Subcutaneous abdominal adipose tissue (tissue), 5 donors: ENCODE measurements around the gene PTPN3.

Experiments
- H3K27ac ChIP-seq: one replicate; pipeline ENCODE4 v1.7.0; 2013; ENCODE audit warnings: low read depth, mild to moderate bottlenecking, inconsistent platforms, low read length, moderate library complexity
- H3K27me3 ChIP-seq, 5 donors: one replicate each; pipeline ENCODE4 v1.7.0; 2013; ENCODE audit warnings: low read length in 5 of 5, inconsistent platforms in 1 of 5; ENCODE audit not compliant: control insufficient read depth in 5 of 5, insufficient read depth in 4 of 5
- H3K36me3 ChIP-seq, 5 donors: one replicate each; pipeline ENCODE4 v1.7.0; 2013; ENCODE audit warnings: low read length in 5 of 5; ENCODE audit not compliant: control insufficient read depth in 5 of 5, insufficient read depth in 5 of 5
- H3K4me1 ChIP-seq, 5 donors: one replicate each; pipeline ENCODE4 v1.7.0; 2013; ENCODE audit warnings: low read length in 5 of 5, mild to moderate bottlenecking in 3 of 5, moderate library complexity in 1 of 5; ENCODE audit not compliant: control insufficient read depth in 5 of 5, insufficient read depth in 5 of 5
- H3K4me3 ChIP-seq, 5 donors: one replicate each; pipeline ENCODE4 v1.7.0; 2013; ENCODE audit warnings: low read length in 5 of 5, low read depth in 1 of 5
- H3K9ac ChIP-seq, 5 donors: one replicate each; pipeline ENCODE4 v1.7.0; 2013; ENCODE audit warnings: low read length in 5 of 5, mild to moderate bottlenecking in 4 of 5, moderate library complexity in 3 of 5
- H3K9me3 ChIP-seq, 5 donors: one replicate each; pipeline ENCODE4 v1.7.0; 2013; ENCODE audit warnings: low read length in 5 of 5; ENCODE audit not compliant: control insufficient read depth in 5 of 5
- donor health status: healthy.
- donor health status: healthy.
- donor health status: healthy.
- donor health status: healthy.
- donor health status: healthy.

PTPN3 gene

DNA sequence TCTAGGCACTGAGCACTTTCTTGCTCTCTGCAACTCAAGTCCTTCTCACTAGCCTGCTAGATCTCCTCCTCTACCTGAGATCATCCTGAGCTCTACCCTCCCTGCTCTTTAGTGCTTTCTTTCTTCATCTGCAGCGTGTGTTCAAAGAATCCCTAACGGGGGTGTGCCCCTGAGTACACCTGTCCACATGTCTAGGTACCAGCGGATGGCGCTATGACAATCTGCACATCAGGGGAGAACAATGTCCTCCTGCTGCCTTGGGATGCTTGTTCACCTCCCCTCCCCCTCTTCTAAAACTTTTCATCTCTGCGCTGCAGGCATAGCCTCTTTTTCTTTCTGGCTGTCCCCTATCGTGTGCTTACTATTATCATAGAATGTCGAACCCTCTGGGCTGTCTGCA is 42.7 kb downstream of the PTPN3 start:
- Histone ChIP-seq H3K36me3 (no peaks in the 10 kb centered on the region), H3K9ac (no peak overlapping the region), H3K4me1 (peaks cover 0 to 21% (median 12%) of the 10 kb centered on the region in 5 donors), H3K4me3 (no peak overlapping the region), H3K27me3 (peaks cover 0 to 7% (median 0%) of the 10 kb centered on the region in 5 donors), H3K27ac (no peak overlapping the region), H3K9me3 (no peaks in the 10 kb centered on the region)

DNA sequence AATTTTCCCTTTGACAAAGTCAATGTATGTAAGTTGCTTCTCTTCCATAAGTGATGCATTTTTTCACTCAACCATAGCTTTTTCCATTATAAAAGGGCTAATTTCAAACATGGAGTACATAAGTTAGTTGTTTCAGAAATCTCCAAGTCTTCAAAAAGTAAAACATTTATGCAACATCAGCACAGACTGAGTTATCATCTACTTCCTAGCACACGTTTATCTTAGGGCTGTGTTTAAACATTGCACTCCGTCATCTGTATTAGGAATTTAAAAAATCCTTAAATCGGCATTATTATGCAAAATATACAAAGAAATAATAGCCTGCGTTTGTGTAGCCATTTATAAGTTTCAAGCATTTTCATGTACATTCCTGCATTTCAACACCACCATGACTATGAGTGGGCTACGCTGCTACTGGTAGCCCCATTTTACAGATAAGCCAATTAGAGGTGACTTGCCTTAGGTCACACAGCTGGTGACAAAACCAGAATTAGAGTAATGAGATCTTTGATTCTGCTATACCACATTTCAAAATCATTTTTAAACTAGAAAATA is 43.4 kb downstream of the PTPN3 start:
- H3K27me3 ChIP-seq = peaks cover 0 to 7% (median 0%) of the 10 kb centered on the region in 5 donors
- no peak overlapping the region for H3K4me3 ChIP-seq
- peaks cover 0 to 21% (median 12%) of the 10 kb centered on the region in 5 donors for H3K4me1 ChIP-seq
- no peaks in the 10 kb centered on the region for H3K9me3 ChIP-seq
- no peak overlapping the region for H3K27ac ChIP-seq
- H3K36me3 ChIP-seq = no peaks in the 10 kb centered on the region
- no peak overlapping the region for H3K9ac ChIP-seq

DNA sequence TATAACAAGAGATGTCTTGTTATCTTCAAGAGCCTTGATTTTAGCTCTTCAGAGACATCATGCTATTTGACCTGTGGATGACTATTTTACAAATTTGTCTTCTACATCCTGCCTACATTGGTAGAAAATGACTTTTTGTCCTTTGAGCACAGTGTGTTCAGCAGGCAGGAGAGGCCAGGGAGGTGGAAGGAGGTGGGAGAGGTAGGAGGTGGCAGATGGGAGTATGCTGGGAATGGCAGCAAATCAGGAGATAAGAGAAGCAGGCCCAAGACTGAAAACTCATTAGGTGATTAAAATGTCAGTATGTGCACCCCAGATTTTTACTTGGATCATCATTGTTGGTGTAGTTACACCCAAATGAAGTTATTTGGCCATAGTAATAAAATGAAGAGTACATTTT is 44.1 kb downstream of the PTPN3 start:
- no peak overlapping the region for H3K27ac ChIP-seq
- H3K27me3 ChIP-seq = peaks cover 0 to 7% (median 0%) of the 10 kb centered on the region in 5 donors
- H3K4me3 ChIP-seq = no peak overlapping the region
- H3K4me1 ChIP-seq = peaks cover 0 to 21% (median 12%) of the 10 kb centered on the region in 5 donors
- no peaks in the 10 kb centered on the region for H3K9me3 ChIP-seq
- peaks cover 0 to 3% (median 0%) of the 10 kb centered on the region in 5 donors for H3K36me3 ChIP-seq
- H3K9ac ChIP-seq = no peak overlapping the region

DNA sequence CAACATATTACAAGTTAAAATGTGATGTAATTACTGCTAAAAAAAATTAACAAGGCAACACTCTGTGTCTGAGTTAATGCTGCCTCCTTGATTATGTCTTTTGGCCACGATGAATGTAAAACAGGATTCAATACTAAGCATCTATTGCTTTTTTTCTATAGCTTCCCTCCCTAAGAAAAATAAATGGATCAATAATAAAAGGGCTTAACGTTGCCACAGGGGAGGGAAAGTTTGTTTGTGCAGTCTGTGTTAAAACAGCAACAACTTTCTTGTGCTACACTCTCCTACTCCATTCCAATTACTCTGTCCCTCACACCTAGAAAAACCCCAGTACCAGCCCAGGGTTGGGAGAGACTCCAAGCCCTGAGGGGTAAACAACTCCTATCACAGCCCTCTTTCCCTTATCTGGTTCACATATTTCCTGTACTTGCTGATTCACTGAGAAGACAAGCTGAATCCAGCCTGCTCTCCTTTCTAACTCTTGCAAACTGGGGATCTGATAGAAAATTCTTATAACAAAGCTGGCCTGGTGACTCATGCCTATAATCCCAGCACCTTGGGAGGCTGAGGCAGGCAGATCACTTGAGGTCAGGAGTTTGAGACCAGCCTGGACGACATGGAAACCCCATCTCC is 44.8 kb downstream of the PTPN3 start:
- Histone ChIP-seq H3K4me3 (no peak overlapping the region), H3K9me3 (no peaks in the 10 kb centered on the region), H3K4me1 (peaks cover 0 to 21% (median 12%) of the 10 kb centered on the region in 5 donors), H3K27ac (peak overlapping the region; percentile 31), H3K9ac (peak overlapping the region in 1 of 5 donors; percentile 31), H3K36me3 (peaks cover 0 to 3% (median 0%) of the 10 kb centered on the region in 5 donors), H3K27me3 (peaks cover 0 to 7% (median 0%) of the 10 kb centered on the region in 5 donors)

DNA sequence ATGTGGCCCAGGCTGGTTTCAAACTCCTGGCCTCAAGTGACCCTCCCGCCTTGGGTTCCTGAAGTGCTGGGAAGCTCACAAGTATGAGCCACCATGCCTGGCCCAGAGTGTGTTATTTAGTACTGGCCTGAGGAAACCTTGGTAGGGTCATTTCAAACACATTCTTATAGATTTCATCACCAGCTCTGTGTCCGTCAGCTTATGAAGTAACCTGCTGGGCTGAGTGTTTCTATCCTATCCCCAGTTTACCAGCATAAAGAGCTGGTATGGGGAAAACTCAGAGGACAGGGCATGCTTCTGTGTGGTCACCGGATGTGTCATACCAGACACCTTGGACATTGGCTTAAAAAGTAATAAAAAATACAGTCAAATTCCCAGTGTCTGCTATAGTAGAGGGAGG is 45.3 kb downstream of the PTPN3 start:
- Histone ChIP-seq H3K36me3 (peaks cover 0 to 3% (median 0%) of the 10 kb centered on the region in 5 donors), H3K27me3 (peaks cover 0 to 7% (median 0%) of the 10 kb centered on the region in 5 donors), H3K27ac (peak overlapping the region; percentile 34), H3K9me3 (no peaks in the 10 kb centered on the region), H3K9ac (peak overlapping the region in 1 of 5 donors; percentile 31), H3K4me1 (peaks cover 0 to 21% (median 12%) of the 10 kb centered on the region in 5 donors), H3K4me3 (no peak overlapping the region)

DNA sequence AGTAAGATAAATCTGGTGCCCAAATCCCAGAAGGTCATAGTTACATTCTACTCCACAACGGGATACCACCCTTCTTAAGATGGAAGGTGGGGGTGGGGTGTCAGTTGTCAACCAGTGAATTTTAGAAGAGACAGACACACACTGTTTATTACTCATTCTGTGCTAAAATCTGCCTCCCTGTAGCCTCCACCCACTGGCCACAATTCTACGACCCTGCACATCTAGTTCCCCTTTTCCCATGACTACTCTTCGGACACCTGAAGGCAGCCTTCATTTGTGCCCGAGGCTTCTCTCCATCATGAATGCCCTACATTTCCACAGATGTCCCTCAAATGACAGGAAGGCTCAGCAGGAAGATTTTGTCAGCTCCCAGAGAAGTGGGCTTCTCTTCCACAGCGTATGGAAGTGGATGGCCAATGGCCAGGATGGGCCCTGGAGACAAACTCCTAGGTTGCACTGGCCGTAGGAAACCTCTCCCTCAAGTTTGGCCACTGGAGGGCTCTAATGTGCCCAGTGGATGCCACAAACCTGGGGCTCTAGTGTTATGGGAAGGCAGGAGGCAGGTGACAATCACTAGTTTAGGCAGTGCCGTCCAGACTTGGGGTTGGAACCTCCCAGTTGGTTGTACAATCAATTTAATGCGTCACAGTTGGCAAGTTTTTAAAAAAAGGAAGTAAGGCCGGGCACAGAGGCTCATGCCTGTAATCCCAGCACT is 46.6 kb downstream of the PTPN3 start:
- Histone ChIP-seq H3K27me3 (peaks cover 0 to 7% (median 0%) of the 10 kb centered on the region in 5 donors), H3K9ac (no peak overlapping the region), H3K27ac (no peak overlapping the region), H3K36me3 (peaks cover 0 to 3% (median 0%) of the 10 kb centered on the region in 5 donors), H3K4me1 (peaks cover 0 to 12% (median 6%) of the 10 kb centered on the region in 5 donors), H3K4me3 (no peak overlapping the region), H3K9me3 (no peaks in the 10 kb centered on the region)

DNA sequence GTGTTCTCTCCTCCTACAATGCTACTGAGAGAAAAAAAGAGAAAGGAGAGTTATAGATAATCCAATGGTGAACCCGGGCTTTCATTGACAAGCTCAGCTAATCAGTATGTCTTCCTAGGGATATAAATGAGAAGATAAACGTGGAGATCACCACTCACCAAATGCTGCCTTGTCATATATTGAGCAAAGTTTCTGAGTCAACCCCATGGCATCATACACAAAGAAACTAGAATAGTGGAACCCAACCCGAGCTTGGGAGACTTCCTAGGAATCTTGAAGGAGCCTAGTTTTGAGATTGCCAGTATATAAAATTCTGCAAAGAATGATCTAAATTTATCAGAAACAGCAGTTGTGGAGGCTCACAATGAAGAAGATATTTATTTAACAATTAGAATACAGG is 47.8 kb downstream of the PTPN3 start:
- Histone ChIP-seq H3K27me3 (peaks cover 0 to 1% (median 0%) of the 10 kb centered on the region in 5 donors), H3K9ac (no peak overlapping the region), H3K9me3 (no peaks in the 10 kb centered on the region), H3K4me3 (no peak overlapping the region), H3K36me3 (peaks cover 0 to 5% (median 0%) of the 10 kb centered on the region in 5 donors), H3K4me1 (peaks cover 0 to 12% (median 5%) of the 10 kb centered on the region in 5 donors), H3K27ac (no peak overlapping the region)

DNA sequence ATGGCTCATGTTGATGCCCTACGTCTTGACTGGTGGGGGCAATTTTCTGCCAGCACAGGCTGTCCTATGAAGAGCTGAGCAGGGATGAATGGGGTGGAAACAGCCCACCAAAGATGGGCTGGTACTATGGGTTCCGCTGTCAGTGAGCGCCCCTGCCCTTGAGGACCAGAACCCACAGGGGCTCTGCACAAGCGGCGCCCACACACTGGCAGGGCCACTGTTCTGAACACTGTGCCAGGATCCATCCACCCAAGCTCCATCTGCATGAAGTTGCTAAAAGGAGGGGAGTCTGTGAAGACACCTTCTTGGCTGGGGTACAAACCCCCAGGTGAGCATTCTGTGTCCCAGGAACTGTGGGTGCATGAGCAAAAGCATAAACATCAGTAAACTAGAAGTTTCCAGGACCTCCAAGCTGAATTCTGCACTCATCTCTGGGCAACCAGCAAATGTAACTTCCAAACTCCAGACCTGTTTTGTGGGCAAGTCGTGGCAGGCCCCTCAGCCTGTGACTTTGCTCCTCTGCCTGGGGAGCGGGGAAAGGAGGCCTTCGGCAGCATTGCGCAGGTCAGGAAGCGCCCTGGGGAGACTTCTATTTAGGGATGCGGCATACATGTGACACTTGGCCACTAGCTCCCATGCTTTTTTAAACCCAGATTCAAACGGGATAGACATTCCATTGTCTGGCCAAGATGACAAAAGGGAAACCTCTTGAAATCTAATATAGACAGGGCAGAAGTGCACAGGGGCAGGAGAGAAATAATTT is 48.9 kb downstream of the PTPN3 start:
- H3K27me3 ChIP-seq = no peaks in the 10 kb centered on the region
- H3K9ac ChIP-seq = no peak overlapping the region
- no peak overlapping the region for H3K27ac ChIP-seq

DNA sequence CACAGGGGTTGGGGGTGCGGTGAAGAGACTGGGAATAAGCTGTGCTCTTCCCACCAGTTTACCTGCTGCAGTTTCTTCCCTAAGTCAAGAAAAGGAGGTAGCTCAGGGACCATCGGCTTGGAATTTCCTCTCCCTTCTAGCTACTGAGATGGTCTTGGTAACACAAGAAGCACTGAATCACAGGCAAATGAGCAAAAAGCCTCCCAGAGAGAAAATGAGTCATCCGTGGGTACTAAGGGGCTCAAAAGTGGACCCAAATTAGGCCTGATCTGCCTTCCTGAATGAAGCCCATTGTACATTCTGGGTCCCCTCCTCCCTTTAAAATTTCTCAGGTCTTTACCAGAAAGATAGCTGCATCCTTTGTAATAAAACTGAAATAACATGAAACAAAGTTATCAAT is 49.9 kb downstream of the PTPN3 start:
- H3K4me1 ChIP-seq = peaks cover 0 to 9% (median 2%) of the 10 kb centered on the region in 5 donors
- H3K4me3 ChIP-seq = no peak overlapping the region
- H3K27me3 ChIP-seq = no peaks in the 10 kb centered on the region
- H3K36me3 ChIP-seq = peaks cover 0 to 13% (median 0%) of the 10 kb centered on the region in 5 donors
- no peak overlapping the region for H3K9ac ChIP-seq
- H3K9me3 ChIP-seq = no peaks in the 10 kb centered on the region
- no peak overlapping the region for H3K27ac ChIP-seq

More for the DNA sequence above, 48.9 kb downstream of the PTPN3 start:
- peaks cover 0 to 7% (median 0%) of the 10 kb centered on the region in 5 donors for H3K36me3 ChIP-seq
- no peaks in the 10 kb centered on the region for H3K9me3 ChIP-seq
- H3K4me3 ChIP-seq = no peak overlapping the region
- peaks cover 0 to 12% (median 5%) of the 10 kb centered on the region in 5 donors for H3K4me1 ChIP-seq
